H1 (cell line): ENCODE measurements around the gene SHROOM3. TPM values are rescaled to one million over a fixed set of nuclear protein-coding genes. Genes with fewer than 3 reads are reported as not detected.

Experiments used
- CTCF ChIA-PET: fragments of 300-600 bp; sonication (Branson Sonifier 250); formaldehyde crosslinking; loops from one replicate; lab custom pipeline; 2021; ENCODE audit not compliant: partially characterized antibody; lab: Charles Lee
- POLR2A ChIA-PET: fragments of 300-600 bp; sonication (Branson Sonifier 250); formaldehyde crosslinking; loops from one replicate; lab custom pipeline; 2021; ENCODE audit warnings: inconsistent platforms; ENCODE audit not compliant: partially characterized antibody; lab: Charles Lee
- DNase-seq, 2 experiments: peaks; one replicate each; pipeline versions ENCODE4 v3.0.0 to v3.0.0-alpha.2; 2010 to 2022; ENCODE audit warnings: low spot score in 2 of 2, low read depth in 1 of 2, mixed read lengths in 1 of 2
- FAIRE-seq: peaks from 2 replicates; lab custom pipeline; 2011; peaks lifted over from hg19 to GRCh38; lab: Jason Lieb, UNC
- H2AFZ ChIP-seq: 2 replicates; pipeline ENCODE4 v1.8.1; 2012; ENCODE audit warnings: low read length, inconsistent platforms
- H2AK5ac ChIP-seq: 2 replicates; pipeline ENCODE4 v1.6.1; 2013; ENCODE audit warnings: low read depth, low read length
- H2BK120ac ChIP-seq: replicated peaks from 2 replicates; pipeline ENCODE3; 2013; ENCODE audit warnings: low read depth, low read length, inconsistent platforms
- H2BK12ac ChIP-seq: 2 replicates; pipeline ENCODE4 v1.6.1; 2013; ENCODE audit warnings: low read depth, low read length
- H2BK15ac ChIP-seq: 2 replicates; pipeline ENCODE4 v1.6.1; 2013; ENCODE audit warnings: low read length
- H2BK20ac ChIP-seq: 2 replicates; pipeline ENCODE4 v1.6.1; 2013; ENCODE audit warnings: low read length
- H2BK5ac ChIP-seq: 2 replicates; pipeline ENCODE4 v1.6.1; 2013; ENCODE audit warnings: low read depth, low read length
- H3K14ac ChIP-seq: 2 replicates; pipeline ENCODE4 v1.6.1; 2013; ENCODE audit warnings: inconsistent platforms; ENCODE audit not compliant: insufficient read length
- H3K18ac ChIP-seq: 2 replicates; pipeline ENCODE4 v1.6.1; 2013; ENCODE audit warnings: low read length; ENCODE audit errors: extremely low read depth
- H3K23ac ChIP-seq: 2 replicates; pipeline ENCODE4 v1.6.1; 2013; ENCODE audit warnings: inconsistent platforms; ENCODE audit not compliant: insufficient read length
- H3K23me2 ChIP-seq: 2 replicates; pipeline ENCODE4 v1.6.1; 2013; ENCODE audit warnings: low read depth, low read length
- H3K27ac ChIP-seq: 2 replicates; pipeline ENCODE4 v1.6.1; 2011; ENCODE audit warnings: low read depth, low read length, inconsistent platforms
- H3K27me3 ChIP-seq, 4 experiments: replicated peaks in 1 of 4; 1 replicate in 1 of 4; 2 replicates in 3 of 4; pipeline versions ENCODE4 v1.6.1 to v1.8.1; 2011 to 2013; ENCODE audit warnings: low read length in 3 of 4, mild to moderate bottlenecking in 3 of 4, inconsistent platforms in 2 of 4, mixed read lengths in 2 of 4, moderate library complexity in 1 of 4; ENCODE audit not compliant: control insufficient read depth in 3 of 4, insufficient read depth in 3 of 4; ENCODE audit errors: extremely low read depth in 1 of 4
- H3K36me3 ChIP-seq, 4 experiments: 2 replicates each; pipeline versions ENCODE4 v1.6.1 to v1.8.1; 2011 to 2013; ENCODE audit warnings: mild to moderate bottlenecking in 4 of 4, low read length in 3 of 4, moderate library complexity in 2 of 4, control low read depth in 1 of 4, inconsistent platforms in 1 of 4; ENCODE audit not compliant: insufficient read depth in 4 of 4, control insufficient read depth in 2 of 4
- H3K4ac ChIP-seq: replicated peaks from 2 replicates; pipeline ENCODE3; 2013; ENCODE audit warnings: low read length, low read depth, mixed read lengths, inconsistent platforms; ENCODE audit not compliant: insufficient read length
- H3K4me1 ChIP-seq, 4 experiments: replicated peaks in 1 of 4; 1 replicate in 1 of 4; 2 replicates in 3 of 4; pipeline versions ENCODE4 v1.6.1 to v1.8.1; 2011 to 2013; ENCODE audit warnings: low read length in 3 of 4, inconsistent platforms in 2 of 4, mixed read lengths in 1 of 4; ENCODE audit not compliant: insufficient read depth in 4 of 4, control insufficient read depth in 3 of 4
- H3K4me2 ChIP-seq, 2 experiments: 2 replicates each; pipeline versions ENCODE4 v1.6.1 to v1.8.1; 2011 to 2013; ENCODE audit warnings: low read depth in 2 of 2, low read length in 2 of 2, control low read depth in 1 of 2, inconsistent platforms in 1 of 2, mild to moderate bottlenecking in 1 of 2; ENCODE audit not compliant: insufficient read depth in 1 of 2
- H3K4me3 ChIP-seq, 4 experiments: fragments of 200-600, 300-600 bp in 1 of 4; sonication (generic), shearing (Covaris generic), sonication (Bioruptor Twin) in 1 of 4; 2 replicates each; pipeline versions ENCODE4 v1.5.1 to v1.8.1; 2011 to 2016; ENCODE audit warnings: low read length in 4 of 4, low read depth in 3 of 4, control low read depth in 2 of 4, inconsistent platforms in 2 of 4, mild to moderate bottlenecking in 2 of 4, mixed read lengths in 1 of 4, moderate library complexity in 1 of 4; ENCODE audit not compliant: insufficient read depth in 2 of 4; ENCODE audit errors: extremely low read depth in 1 of 4
- H3K56ac ChIP-seq: replicated peaks from 2 replicates; pipeline ENCODE3; 2013; ENCODE audit warnings: low read depth, mild to moderate bottlenecking, mixed read lengths, low read length, inconsistent platforms; ENCODE audit not compliant: insufficient read length
- H3K79me1 ChIP-seq: 2 replicates; pipeline ENCODE4 v1.6.1; 2013; ENCODE audit warnings: low read depth, low read length, control low read depth
- H3K79me2 ChIP-seq, 2 experiments: 2 replicates each; pipeline versions ENCODE4 v1.6.1 to v1.8.1; 2012 to 2013; ENCODE audit warnings: low read length in 2 of 2, mild to moderate bottlenecking in 2 of 2, inconsistent platforms in 1 of 2; ENCODE audit not compliant: insufficient read depth in 2 of 2, control insufficient read depth in 1 of 2
- H3K9ac ChIP-seq, 4 experiments: replicated peaks in 1 of 4; 1 replicate in 1 of 4; 2 replicates in 3 of 4; pipeline versions ENCODE4 v1.6.1 to v1.8.1; 2011 to 2013; ENCODE audit warnings: low read depth in 3 of 4, low read length in 3 of 4, control low read depth in 2 of 4, mild to moderate bottlenecking in 2 of 4, moderate library complexity in 2 of 4, inconsistent platforms in 1 of 4; ENCODE audit errors: extremely low read depth in 1 of 4
- H3K9me3 ChIP-seq, 2 experiments: 2 replicates each; pipeline versions ENCODE4 v1.6.1 to v1.8.1; 2012 to 2013; ENCODE audit warnings: mild to moderate bottlenecking in 2 of 2, moderate library complexity in 2 of 2, control low read depth in 1 of 2, inconsistent platforms in 1 of 2, low read depth in 1 of 2, low read length in 1 of 2, mixed read lengths in 1 of 2; ENCODE audit not compliant: insufficient read depth in 2 of 2
- H4K20me1 ChIP-seq, 2 experiments: replicated peaks in 1 of 2; 2 replicates each; pipeline versions ENCODE3 to v1.8.1; 2011 to 2013; ENCODE audit warnings: inconsistent platforms in 2 of 2, low read length in 2 of 2, mild to moderate bottlenecking in 1 of 2; ENCODE audit not compliant: insufficient read depth in 2 of 2, control insufficient read depth in 1 of 2
- H4K5ac ChIP-seq: 2 replicates; pipeline ENCODE4 v1.6.1; 2013; ENCODE audit warnings: low read length, low read depth, mixed read lengths, inconsistent platforms; ENCODE audit not compliant: insufficient read length
- H4K8ac ChIP-seq: 2 replicates; pipeline ENCODE4 v1.8.0; 2013; ENCODE audit warnings: mild to moderate bottlenecking, moderate library complexity, low read length, inconsistent platforms; ENCODE audit not compliant: insufficient read depth; ENCODE audit errors: extremely low read depth
- H4K91ac ChIP-seq: replicated peaks from 2 replicates; pipeline ENCODE3; 2013; ENCODE audit warnings: low read length, mixed read lengths, inconsistent platforms; ENCODE audit not compliant: insufficient read length
- ASH2L ChIP-seq: fragments of 200-600, 300-600 bp; sonication (generic); IDR thresholded peaks from one replicate; pipeline ENCODE4 v1.7.1; 2017; ENCODE audit warnings: low read length
- CBX5 ChIP-seq: fragments of 300-800, 300-1000 bp; sonication (generic); IDR thresholded peaks from 2 replicates; pipeline ENCODE4 v1.7.1; 2016; ENCODE audit warnings: antibody characterized with exemption, low read length, low read depth
- CHD2 ChIP-seq: IDR thresholded peaks from 2 replicates; pipeline ENCODE4 v1.6.1; 2012; ENCODE audit warnings: low read length, improper control_type of control experiment
- HDAC6 ChIP-seq: IDR thresholded peaks from one replicate; pipeline ENCODE4 v1.7.1; 2012; ENCODE audit warnings: low read depth, mild to moderate bottlenecking, inconsistent platforms, low read length, moderate library complexity
- JUN ChIP-seq: IDR thresholded peaks from 2 replicates; pipeline ENCODE4 v1.6.1; 2011; ENCODE audit warnings: low read depth, mild to moderate bottlenecking, improper control_type of control experiment, low read length
- PHF8 ChIP-seq: fragments of 200-600 bp; sonication (generic); conservative IDR thresholded peaks from 2 replicates; pipeline ENCODE4 v1.7.1; 2012; ENCODE audit warnings: low read depth, mild to moderate bottlenecking, inconsistent platforms, low read length, moderate library complexity
- RBBP5 ChIP-seq: IDR thresholded peaks from 2 replicates; pipeline ENCODE4 v1.7.1; 2012; ENCODE audit warnings: low read depth, mild to moderate bottlenecking, inconsistent platforms, low read length, moderate library complexity, borderline replicate concordance
- RFX5 ChIP-seq: IDR thresholded peaks from 2 replicates; pipeline ENCODE4 v1.6.1; 2011; ENCODE audit warnings: low read depth, low read length, improper control_type of control experiment, borderline replicate concordance
- RNF2 ChIP-seq: fragments of 200-900, 300-1000 bp; sonication (generic); IDR thresholded peaks from 2 replicates; pipeline ENCODE4 v1.7.1; 2016; ENCODE audit warnings: borderline replicate concordance, low read depth, mild to moderate bottlenecking, antibody characterized with exemption, low read length; ENCODE audit not compliant: poor library complexity, severe bottlenecking; ENCODE audit errors: missing control alignments
- SIN3A ChIP-seq, 2 experiments: IDR thresholded peaks in 1 of 2; conservative IDR thresholded peaks in 1 of 2; 2 replicates each; pipeline ENCODE4 v1.6.1; 2011 to 2012; ENCODE audit warnings: low read length in 2 of 2, improper control_type of control experiment in 1 of 2, low read depth in 1 of 2, mild to moderate bottlenecking in 1 of 2
- SP4 ChIP-seq: IDR thresholded peaks from 2 replicates; pipeline ENCODE4 v1.6.1; 2012; ENCODE audit warnings: low read length, inconsistent platforms
- SUZ12 ChIP-seq: fragments of 200-600 bp; sonication (generic); IDR thresholded peaks from 2 replicates; pipeline ENCODE4 v1.6.1; 2012; ENCODE audit warnings: mild to moderate bottlenecking, inconsistent platforms, low read length, moderate library complexity, mixed read lengths
- TEAD4 ChIP-seq: IDR thresholded peaks from 2 replicates; pipeline ENCODE4 v1.6.1; 2012; ENCODE audit warnings: low read depth, low read length, inconsistent platforms, mixed read lengths
- WGBS, 2 experiments: shearing (Covaris generic) in 1 of 2; methylation state at CpG; one replicate each; pipeline versions ENCODE4 v1.1.6 to v1.1.7; 2013 to 2015; ENCODE audit warnings: low lambda C conversion rate in 2 of 2, mixed read lengths in 2 of 2, inconsistent platforms in 1 of 2, low coverage in 1 of 2, missing lambda C conversion rate in 1 of 2; ENCODE audit not compliant: insufficient replicate concordance in 2 of 2, insufficient coverage in 1 of 2, insufficient read length in 1 of 2; ENCODE audit errors: extremely low coverage in 1 of 2, missing lambda C conversion rate in 1 of 2; 5-methylcytosine and 5-hydroxymethylcytosine counted together
- polyA plus RNA-seq, 7 experiments: library from polyadenylated mRNA; depleted of rRNA in 3 of 7; stranded (reverse) in 5 of 7; unstranded in 2 of 7; fragments of >200 nt in 5 of 7; fragments of 200-250 nt in 2 of 7; gene quantifications; 1 replicate in 5 of 7; 2 replicates in 1 of 7; 4 replicates in 1 of 7; pipeline versions ENCODE4 v1.2.1 to v1.2.3, GENCODE V29; 2011 to 2013; ENCODE audit warnings: missing spikeins in 2 of 7, mixed read lengths in 2 of 7
- total RNA-seq: library from RNA; stranded (reverse); fragmentation: NEBNext Ultra II Directional; extraction: Animal tissue kit (Norgen Biotek cat#: 25700); gene quantifications from 2 replicates; pipeline ENCODE4 v1.2.1, GENCODE V29; 2021

The SHROOM3 gene
- total and polyA plus RNA-seq, 2 of the 8 experiments (the other 6 are each of a cell fraction or from before 2014, with no cell fraction given), result 15.8 to 34.0 TPM

DNA sequence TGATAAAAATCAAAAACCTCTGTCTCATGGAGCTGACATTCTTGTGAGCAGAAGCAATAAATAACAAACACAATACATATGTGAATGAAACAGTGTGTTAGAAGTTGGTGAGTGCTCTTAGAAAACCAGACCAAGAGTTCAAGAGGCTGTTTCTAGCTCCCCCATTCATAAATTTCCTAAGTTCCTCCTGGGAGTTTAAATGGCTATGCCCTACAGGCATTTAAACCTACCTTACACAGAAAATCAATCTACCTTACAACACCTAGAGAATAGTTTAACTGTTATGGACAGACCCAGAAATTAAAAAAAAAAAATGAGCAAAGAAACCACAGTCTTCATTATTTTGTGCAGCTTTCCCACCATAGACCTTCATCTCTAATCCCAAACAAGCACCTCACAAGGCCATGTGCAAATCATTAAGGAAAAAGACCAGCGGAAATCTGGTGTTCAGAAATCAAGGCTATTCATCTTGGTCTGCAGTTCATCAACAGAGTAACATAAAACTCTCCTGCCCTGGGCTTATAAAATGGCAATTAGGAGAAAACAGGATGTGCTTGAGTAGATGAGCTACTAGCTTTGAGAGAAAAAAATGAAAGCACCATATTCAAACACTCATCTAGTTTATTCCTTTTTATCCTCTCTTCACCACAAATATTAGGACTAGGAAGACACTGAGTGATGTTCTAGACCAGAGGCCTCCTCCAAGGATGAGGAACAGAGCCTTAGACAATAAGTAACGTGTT lies 147.2 kb downstream of the SHROOM3 start:
- Histone ChIP-seq H3K23ac (no peak overlapping the region), H3K23me2 (peaks cover 2% of the 10 kb centered on the region; the same call in 1 of the 2 replicates), H3K79me2 (no peaks in the 10 kb centered on the region), H3K4ac (no peak overlapping the region), H3K79me1 (no peaks in the 10 kb centered on the region), H2BK15ac (no peak overlapping the region), H4K20me1 (no peaks in the 10 kb centered on the region), H3K9ac (no peak overlapping the region), H4K8ac (no peak overlapping the region), H3K14ac (no peak overlapping the region), H3K27ac (no peak overlapping the region), H3K56ac (no peak overlapping the region), H3K9me3 (no peaks in the 10 kb centered on the region), H2BK20ac (no peak overlapping the region), H3K4me3 (no peak overlapping the region), H2BK5ac (no peak overlapping the region), H4K91ac (no peak overlapping the region), H3K4me2 (no peak overlapping the region), H3K4me1 (peaks cover 0 to 6% (median 3%) of the 10 kb centered on the region in 4 experiments), H2AK5ac (no peak overlapping the region), H3K27me3 (no peaks in the 10 kb centered on the region), H2BK120ac (no peak overlapping the region), H3K36me3 (no peaks in the 10 kb centered on the region), H3K18ac (no peak overlapping the region), H2BK12ac (no peak overlapping the region), H4K5ac (no peak overlapping the region), H2AFZ (no peak overlapping the region)
- DNase-seq (no peak), FAIRE-seq (no peak)
- ChIA-PET CTCF (interaction anchor here (0.7 kb wide), 2 partner anchors 136 to 305 kb away, joined by 3 read pairs; no protein-coding TSS in a partner anchor), POLR2A (no interaction called here)
- TF ChIP-seq RFX5, result no peak
- no peak for TF ChIP-seq RNF2
- TF ChIP-seq PHF8, result no peak
- no peak for TF ChIP-seq SUZ12
- TF ChIP-seq CBX5, result no peak
- TF ChIP-seq SP4, result no peak
- TF ChIP-seq ASH2L, result no peak
- TF ChIP-seq TEAD4, result no peak
- no peak for TF ChIP-seq CHD2
- TF ChIP-seq RBBP5, result no peak
- TF ChIP-seq JUN, result no peak
- no peak for TF ChIP-seq SIN3A (conservative IDR thresholded peaks at IDR 0.05 in 1 of 2, IDR thresholded peaks at IDR 0.05 in 1 of 2; ENCODE audit: low read depth in 1 of 2, low read length in 2 of 2)
- no peak for TF ChIP-seq HDAC6
- WGBS, 2 experiments, result 91% methylated on average over 2 of the region's 2 CpGs; no CpG with 5 or more reads in 1 of the 2 experiments
